Fibroblast of skin of abdomen (primary cell): ENCODE data around the gene ARID1B.

Source experiments
- DNase-seq: peaks from one replicate; pipeline ENCODE4 v3.0.0-alpha.2; 2013

ARID1B gene

GRCh38 chr6:157259443-157259842 lies 482.3 kb downstream of the ARID1B start:
- no peak for DNase-seq
